IPS-18a (cell line): ENCODE data around the gene MAML3.
"Not testable (repeated sequence)": the region's sequence is repeated elsewhere in the genome, so short reads cannot be mapped to it uniquely, and the experiment has no call there.

Experiments
- H3K27ac ChIP-seq: one replicate; pipeline ENCODE4 v1.5.1; 2013; ENCODE audit warnings: low read length
- H3K27me3 ChIP-seq: one replicate; pipeline ENCODE4 v1.6.1; 2013; ENCODE audit warnings: mild to moderate bottlenecking, low read length; ENCODE audit not compliant: control insufficient read depth, insufficient read depth
- H3K36me3 ChIP-seq: one replicate; pipeline ENCODE4 v1.6.1; 2013; ENCODE audit warnings: low read depth, low read length; ENCODE audit not compliant: control insufficient read depth
- H3K4me1 ChIP-seq: one replicate; pipeline ENCODE4 v1.6.1; 2013; ENCODE audit warnings: low read depth, low read length; ENCODE audit not compliant: control insufficient read depth
- H3K4me3 ChIP-seq: one replicate; pipeline ENCODE4 v1.5.1; 2013; ENCODE audit warnings: low read length
- H3K9ac ChIP-seq: one replicate; pipeline ENCODE4 v1.6.1; 2013; ENCODE audit warnings: mild to moderate bottlenecking, low read length, moderate library complexity
- H3K9me3 ChIP-seq: one replicate; pipeline ENCODE4 v1.6.1; 2013; ENCODE audit warnings: low read depth, low read length; ENCODE audit not compliant: control insufficient read depth

The MAML3 gene

GRCh38 chr4:139709660-139710059 is 444.3 kb downstream of the MAML3 start:
- Histone ChIP-seq H3K9me3 (no peaks in the 10 kb centered on the region), H3K9ac (no peak overlapping the region), H3K36me3 (no peaks in the 10 kb centered on the region), H3K27ac (no peak overlapping the region), H3K27me3 (peaks cover 22% of the 10 kb centered on the region), H3K4me3 (no peak overlapping the region), H3K4me1 (no peaks in the 10 kb centered on the region)

GRCh38 chr4:139704915-139705485 is 449.0 kb downstream of the MAML3 start:
- no peaks in the 10 kb centered on the region for H3K9me3 ChIP-seq
- no peak overlapping the region for H3K9ac ChIP-seq
- no peak overlapping the region for H3K27ac ChIP-seq
- H3K4me1 ChIP-seq, result no peaks in the 10 kb centered on the region
- no peak overlapping the region for H3K4me3 ChIP-seq
- H3K36me3 ChIP-seq, result no peaks in the 10 kb centered on the region
- no peaks in the 10 kb centered on the region for H3K27me3 ChIP-seq

GRCh38 chr4:139700568-139700967 is 453.4 kb downstream of the MAML3 start:
- H3K27me3 ChIP-seq, result no peaks in the 10 kb centered on the region
- H3K4me1 ChIP-seq, result no peaks in the 10 kb centered on the region
- no peak overlapping the region for H3K27ac ChIP-seq
- no peak overlapping the region for H3K4me3 ChIP-seq
- no peak overlapping the region for H3K9ac ChIP-seq
- H3K9me3 ChIP-seq, result no peaks in the 10 kb centered on the region
- no peaks in the 10 kb centered on the region for H3K36me3 ChIP-seq

- not testable (repeated sequence) for H3K27me3 ChIP-seq, H3K4me1 ChIP-seq, H3K9ac ChIP-seq, H3K27ac ChIP-seq, H3K9me3 ChIP-seq, H3K4me3 ChIP-seq, H3K36me3 ChIP-seq
Observed at GRCh38 chr4:139698167-139698925, 455.6 kb downstream of the MAML3 start.

GRCh38 chr4:139696491-139696890 is 457.5 kb downstream of the MAML3 start:
- no peaks in the 10 kb centered on the region for H3K4me1 ChIP-seq
- H3K27me3 ChIP-seq, result no peaks in the 10 kb centered on the region
- no peak overlapping the region for H3K9ac ChIP-seq
- no peak overlapping the region for H3K27ac ChIP-seq
- no peaks in the 10 kb centered on the region for H3K9me3 ChIP-seq
- H3K36me3 ChIP-seq, result no peaks in the 10 kb centered on the region
- no peak overlapping the region for H3K4me3 ChIP-seq

GRCh38 chr4:139694522-139695107 is 459.4 kb downstream of the MAML3 start:
- Histone ChIP-seq H3K27ac (no peak overlapping the region), H3K9me3 (no peaks in the 10 kb centered on the region), H3K36me3 (no peaks in the 10 kb centered on the region), H3K4me1 (no peaks in the 10 kb centered on the region), H3K27me3 (no peaks in the 10 kb centered on the region), H3K9ac (no peak overlapping the region), H3K4me3 (no peak overlapping the region)

GRCh38 chr4:139692309-139693012 is 461.5 kb downstream of the MAML3 start:
- Histone ChIP-seq H3K27me3 (no peaks in the 10 kb centered on the region), H3K36me3 (no peaks in the 10 kb centered on the region), H3K4me3 (no peak overlapping the region), H3K4me1 (no peaks in the 10 kb centered on the region), H3K9me3 (no peaks in the 10 kb centered on the region), H3K9ac (no peak overlapping the region), H3K27ac (no peak overlapping the region)

DNA sequence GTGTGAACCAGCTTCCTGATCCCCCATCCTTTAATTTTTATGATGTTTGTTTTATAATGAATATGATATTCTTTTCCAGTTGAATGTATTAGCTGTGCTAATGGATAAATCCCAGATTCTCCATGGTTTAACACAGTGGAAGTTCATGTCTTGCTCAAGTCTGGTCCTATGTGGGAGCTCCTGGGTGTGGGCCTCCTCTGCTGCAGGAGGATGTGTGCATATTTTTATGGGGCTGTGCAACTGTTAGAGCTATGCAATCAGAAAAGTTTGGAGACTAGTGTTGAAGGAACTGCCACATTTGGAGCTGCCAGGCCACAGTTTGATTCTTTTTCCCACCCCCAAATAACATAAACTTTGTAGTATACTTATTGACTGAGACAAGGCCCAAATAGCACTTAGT is 463.6 kb downstream of the MAML3 start:
- no peak overlapping the region for H3K9ac ChIP-seq
- H3K27me3 ChIP-seq, result no peaks in the 10 kb centered on the region
- no peak overlapping the region for H3K27ac ChIP-seq
- no peaks in the 10 kb centered on the region for H3K9me3 ChIP-seq
- H3K4me1 ChIP-seq, result no peaks in the 10 kb centered on the region
- no peak overlapping the region for H3K4me3 ChIP-seq
- H3K36me3 ChIP-seq, result no peaks in the 10 kb centered on the region

DNA sequence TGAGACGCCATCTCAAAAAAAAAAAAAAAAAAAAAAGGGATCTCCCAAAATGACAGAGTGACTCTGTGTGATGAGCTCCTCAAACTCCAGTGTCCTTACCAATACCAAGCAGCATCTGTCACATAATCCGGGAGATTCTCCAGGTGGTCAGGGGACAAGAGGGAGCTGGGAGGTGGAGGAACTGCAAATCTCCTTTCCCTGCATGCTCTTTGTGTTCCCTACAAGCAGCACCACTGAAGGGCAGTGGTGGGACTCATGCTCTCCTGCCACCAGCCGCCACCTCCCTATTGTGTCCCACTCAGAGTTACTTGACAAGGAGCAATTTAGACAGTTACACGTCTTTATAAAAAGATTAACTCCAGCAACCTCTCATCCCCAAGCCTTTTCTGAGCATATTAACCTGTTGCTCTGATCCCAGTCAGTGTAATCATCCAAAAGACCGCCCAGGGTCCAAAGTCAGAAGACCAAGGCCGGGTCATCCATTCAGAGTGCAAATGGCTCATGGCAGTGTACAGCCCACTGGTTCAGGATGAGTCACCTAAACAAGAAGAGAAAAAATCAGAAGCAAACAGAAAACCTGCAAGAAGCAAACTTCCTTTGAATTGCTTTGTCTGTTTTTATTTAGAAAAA is 464.8 kb downstream of the MAML3 start:
- H3K27ac ChIP-seq, result no peak overlapping the region
- no peaks in the 10 kb centered on the region for H3K27me3 ChIP-seq
- H3K9me3 ChIP-seq, result no peaks in the 10 kb centered on the region
- H3K36me3 ChIP-seq, result no peaks in the 10 kb centered on the region
- no peak overlapping the region for H3K4me3 ChIP-seq
- H3K9ac ChIP-seq, result no peak overlapping the region
- H3K4me1 ChIP-seq, result no peaks in the 10 kb centered on the region

GRCh38 chr4:139686988-139687387 is 467.0 kb downstream of the MAML3 start:
- no peaks in the 10 kb centered on the region for H3K9me3 ChIP-seq
- no peaks in the 10 kb centered on the region for H3K27me3 ChIP-seq
- no peaks in the 10 kb centered on the region for H3K36me3 ChIP-seq
- H3K27ac ChIP-seq, result no peak overlapping the region
- no peak overlapping the region for H3K4me3 ChIP-seq
- H3K4me1 ChIP-seq, result no peaks in the 10 kb centered on the region
- no peak overlapping the region for H3K9ac ChIP-seq

DNA sequence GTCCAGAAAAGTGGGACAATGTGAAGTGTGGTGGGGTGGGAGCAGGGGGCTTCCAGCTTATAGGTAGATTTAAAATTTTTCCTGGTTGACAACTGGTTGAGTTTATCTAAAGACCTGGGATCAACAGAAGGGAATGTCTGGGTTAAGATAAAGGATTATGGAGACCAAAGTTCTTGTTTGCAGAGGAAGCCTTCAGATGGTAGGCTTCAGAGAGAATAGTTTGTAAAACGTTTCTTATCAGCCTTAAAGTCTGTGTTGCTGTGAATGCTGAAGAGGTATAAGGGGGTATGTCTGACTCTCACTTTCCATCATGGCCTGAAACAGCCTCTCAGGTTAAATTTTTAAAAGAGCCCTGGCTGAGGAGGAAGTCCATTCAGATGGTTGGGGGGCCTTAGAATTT is 467.9 kb downstream of the MAML3 start:
- H3K36me3 ChIP-seq, result no peaks in the 10 kb centered on the region
- no peak overlapping the region for H3K27ac ChIP-seq
- H3K27me3 ChIP-seq, result no peaks in the 10 kb centered on the region
- H3K9me3 ChIP-seq, result no peaks in the 10 kb centered on the region
- H3K9ac ChIP-seq, result no peak overlapping the region
- H3K4me1 ChIP-seq, result no peaks in the 10 kb centered on the region
- no peak overlapping the region for H3K4me3 ChIP-seq
